GM12878 (cell line): Measurements from ENCODE around the gene LIX1L. TPM values are rescaled to one million over a fixed set of nuclear protein-coding genes. Genes with fewer than 3 reads are reported as not detected.

ENCODE experiments used
- ATF2 ChIP-seq: IDR thresholded peaks from 2 replicates; pipeline ENCODE4 v1.6.1; 2012; ENCODE audit warnings: low read length, inconsistent platforms
- BMI1 ChIP-seq: fragments of 450-650 bp; IDR thresholded peaks from 2 replicates; pipeline ENCODE4 v1.6.1; 2016; ENCODE audit warnings: mild to moderate bottlenecking, moderate library complexity, borderline replicate concordance
- CHD2 ChIP-seq: IDR thresholded peaks from 2 replicates; pipeline ENCODE4 v1.6.1; 2011; ENCODE audit warnings: low read depth, low read length, improper control_type of control experiment, borderline replicate concordance
- GABPA ChIP-seq: IDR thresholded peaks from 2 replicates; pipeline ENCODE4 v1.6.1; 2014; ENCODE audit warnings: antibody characterized with exemption, low read depth, mild to moderate bottlenecking, inconsistent platforms
- HCFC1 ChIP-seq: fragments of 150-350 bp; IDR thresholded peaks from 2 replicates; pipeline ENCODE4 v1.6.1; 2014; ENCODE audit warnings: low read length
- IRF4 ChIP-seq: IDR thresholded peaks from 2 replicates; pipeline ENCODE4 v1.6.1; 2011; ENCODE audit warnings: low read depth, low read length
- NR2C1 ChIP-seq: fragments of 450-650 bp; IDR thresholded peaks from 2 replicates; pipeline ENCODE4 v1.6.1; 2017; ENCODE audit warnings: antibody characterized with exemption, mild to moderate bottlenecking, moderate library complexity
- NR2F1 ChIP-seq: fragments of 450-650 bp; conservative IDR thresholded peaks from 2 replicates; pipeline ENCODE4 v1.6.1; 2017; ENCODE audit warnings: mild to moderate bottlenecking
- POLR2AphosphoS2 ChIP-seq: IDR thresholded peaks from 2 replicates; pipeline ENCODE4 v1.6.1; 2011; ENCODE audit warnings: low read depth, mild to moderate bottlenecking, low read length, improper control_type of control experiment, moderate library complexity
- POU2F2 ChIP-seq: IDR thresholded peaks from 3 replicates; pipeline ENCODE4 v1.6.1; 2011; ENCODE audit warnings: low read depth, mild to moderate bottlenecking, low read length, borderline replicate concordance
- RAD51 ChIP-seq: fragments of 450-650 bp; IDR thresholded peaks from 2 replicates; pipeline ENCODE4 v1.6.1; 2016; ENCODE audit warnings: moderate library complexity, mild to moderate bottlenecking, inconsistent platforms
- RUNX3 ChIP-seq: IDR thresholded peaks from 2 replicates; pipeline ENCODE4 v1.6.1; 2012; ENCODE audit warnings: low read length, inconsistent platforms
- SMC3 ChIP-seq: IDR thresholded peaks from 2 replicates; pipeline ENCODE4 v1.6.1; 2011; ENCODE audit warnings: low read length, improper control_type of control experiment, borderline replicate concordance
- STAT3 ChIP-seq: IDR thresholded peaks from 2 replicates; pipeline ENCODE4 v1.6.1; 2011; ENCODE audit warnings: low read depth, low read length, improper control_type of control experiment
- TCF12 ChIP-seq: IDR thresholded peaks from 2 replicates; pipeline ENCODE4 v1.6.1; 2011; ENCODE audit warnings: low read depth, mild to moderate bottlenecking, low read length
- TCF3 ChIP-seq: IDR thresholded peaks from 2 replicates; pipeline ENCODE4 v1.6.1; 2012; ENCODE audit warnings: low read depth, mild to moderate bottlenecking, low read length, borderline replicate concordance; ENCODE audit not compliant: insufficient read depth
- ZNF217 ChIP-seq: fragments of 450-650 bp; IDR thresholded peaks from 2 replicates; pipeline ENCODE4 v1.6.1; 2017; ENCODE audit warnings: antibody characterized with exemption, mild to moderate bottlenecking
- ZNF24 ChIP-seq: fragments of 450-650 bp; IDR thresholded peaks from 2 replicates; pipeline ENCODE4 v1.6.1; 2017; ENCODE audit warnings: antibody characterized with exemption, mild to moderate bottlenecking
- ZNF687 ChIP-seq: fragments of 450-650 bp; IDR thresholded peaks from 2 replicates; pipeline ENCODE4 v1.6.1; 2017; ENCODE audit warnings: mild to moderate bottlenecking, moderate library complexity
- polyA plus RNA-seq, 11 experiments: library from polyadenylated mRNA; depleted of rRNA in 4 of 11; unstranded in 6 of 11; stranded (reverse) in 5 of 11; fragments of >200 nt; fragmentation: Nextera tagmentation in 4 of 11; fragmentation: Illumina TruSeq in 1 of 11; extraction: Ambion mirVana in 4 of 11; extraction: Trizol in 1 of 11; gene quantifications; 1 replicate in 1 of 11; 2 replicates in 10 of 11; pipeline versions ENCODE4 v1.2.1 to v1.2.3, GENCODE V29; 2011 to 2016; ENCODE audit warnings: inconsistent platforms in 2 of 11, missing spikeins in 2 of 11, low read depth in 1 of 11
- total RNA-seq, 4 experiments: library from RNA; depleted of rRNA in 3 of 4; stranded (reverse); fragments of >200 nt in 3 of 4; fragmentation: Illumina TruSeq in 1 of 4; extraction: Trizol in 1 of 4; gene quantifications; 2 replicates each; pipeline versions ENCODE4 v1.2.1 to v1.2.3, GENCODE V29; 2013 to 2021
- TF ChIP-seq, protein P1 (sequence below): fragments of 450-650 bp; IDR thresholded peaks from 2 replicates; pipeline ENCODE4 v1.6.1; 2017; ENCODE audit warnings: mild to moderate bottlenecking, low read depth, inconsistent platforms; ENCODE audit not compliant: poor library complexity, severe bottlenecking
- TF ChIP-seq, protein P2 (sequence below): fragments of 450-650 bp; formaldehyde crosslinking; IDR thresholded peaks from 2 replicates; pipeline ENCODE4 v1.5.0; 2022; ENCODE audit warnings: mild to moderate bottlenecking, missing genetic modification characterization

The LIX1L gene
- total and polyA plus RNA-seq, 10 of the 15 experiments (the other 5 are each of a cell fraction or from before 2014, with no cell fraction given) = 5.5 to 48.2 (median 15.3) TPM

GRCh38 chr1:145978471-145978853 is 20.6 kb upstream of the LIX1L start (continued):
- TF ChIP-seq ZNF687 (0 out of 2 replicates have a peak, but pooled peaks have one; percentile 34), TCF12 (no peak), GABPA (no peak), RUNX3 (peak; percentile 18; the same call in 1 of the 2 replicates), ZNF24 (no peak), POLR2AphosphoS2 (no peak), CHD2 (no peak), NR2C1 (peak; percentile 42; the same call in 1 of the 2 replicates), TCF3 (no peak), BMI1 (peak; percentile 21; the same call in 1 of the 2 replicates), ZNF217 (peak; percentile 37; the same call in 1 of the 2 replicates), IRF4 (peak; percentile 67; the same call in 1 of the 2 replicates), ATF2 (no peak; the same call in 1 of the 2 replicates), HCFC1 (no peak), POU2F2 (no peak), NR2F1 (peak; percentile 27; the same call in 1 of the 2 replicates), STAT3 (no peak), RAD51 (no peak), SMC3 (no peak)
- TF ChIP-seq, protein P1, sequence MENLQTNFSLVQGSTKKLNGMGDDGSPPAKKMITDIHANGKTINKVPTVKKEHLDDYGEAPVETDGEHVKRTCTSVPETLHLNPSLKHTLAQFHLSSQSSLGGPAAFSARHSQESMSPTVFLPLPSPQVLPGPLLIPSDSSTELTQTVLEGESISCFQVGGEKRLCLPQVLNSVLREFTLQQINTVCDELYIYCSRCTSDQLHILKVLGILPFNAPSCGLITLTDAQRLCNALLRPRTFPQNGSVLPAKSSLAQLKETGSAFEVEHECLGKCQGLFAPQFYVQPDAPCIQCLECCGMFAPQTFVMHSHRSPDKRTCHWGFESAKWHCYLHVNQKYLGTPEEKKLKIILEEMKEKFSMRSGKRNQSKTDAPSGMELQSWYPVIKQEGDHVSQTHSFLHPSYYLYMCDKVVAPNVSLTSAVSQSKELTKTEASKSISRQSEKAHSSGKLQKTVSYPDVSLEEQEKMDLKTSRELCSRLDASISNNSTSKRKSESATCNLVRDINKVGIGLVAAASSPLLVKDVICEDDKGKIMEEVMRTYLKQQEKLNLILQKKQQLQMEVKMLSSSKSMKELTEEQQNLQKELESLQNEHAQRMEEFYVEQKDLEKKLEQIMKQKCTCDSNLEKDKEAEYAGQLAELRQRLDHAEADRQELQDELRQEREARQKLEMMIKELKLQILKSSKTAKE = no peak
- TF ChIP-seq, protein P2, sequence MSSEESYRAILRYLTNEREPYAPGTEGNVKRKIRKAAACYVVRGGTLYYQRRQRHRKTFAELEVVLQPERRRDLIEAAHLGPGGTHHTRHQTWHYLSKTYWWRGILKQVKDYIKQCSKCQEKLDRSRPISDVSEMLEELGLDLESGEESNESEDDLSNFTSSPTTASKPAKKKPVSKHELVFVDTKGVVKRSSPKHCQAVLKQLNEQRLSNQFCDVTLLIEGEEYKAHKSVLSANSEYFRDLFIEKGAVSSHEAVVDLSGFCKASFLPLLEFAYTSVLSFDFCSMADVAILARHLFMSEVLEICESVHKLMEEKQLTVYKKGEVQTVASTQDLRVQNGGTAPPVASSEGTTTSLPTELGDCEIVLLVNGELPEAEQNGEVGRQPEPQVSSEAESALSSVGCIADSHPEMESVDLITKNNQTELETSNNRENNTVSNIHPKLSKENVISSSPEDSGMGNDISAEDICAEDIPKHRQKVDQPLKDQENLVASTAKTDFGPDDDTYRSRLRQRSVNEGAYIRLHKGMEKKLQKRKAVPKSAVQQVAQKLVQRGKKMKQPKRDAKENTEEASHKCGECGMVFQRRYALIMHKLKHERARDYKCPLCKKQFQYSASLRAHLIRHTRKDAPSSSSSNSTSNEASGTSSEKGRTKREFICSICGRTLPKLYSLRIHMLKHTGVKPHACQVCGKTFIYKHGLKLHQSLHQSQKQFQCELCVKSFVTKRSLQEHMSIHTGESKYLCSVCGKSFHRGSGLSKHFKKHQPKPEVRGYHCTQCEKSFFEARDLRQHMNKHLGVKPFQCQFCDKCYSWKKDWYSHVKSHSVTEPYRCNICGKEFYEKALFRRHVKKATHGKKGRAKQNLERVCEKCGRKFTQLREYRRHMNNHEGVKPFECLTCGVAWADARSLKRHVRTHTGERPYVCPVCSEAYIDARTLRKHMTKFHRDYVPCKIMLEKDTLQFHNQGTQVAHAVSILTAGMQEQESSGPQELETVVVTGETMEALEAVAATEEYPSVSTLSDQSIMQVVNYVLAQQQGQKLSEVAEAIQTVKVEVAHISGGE (CRISPR knock-in tag) = no peak
